ENCODE results near the gene ME3. TPM values are rescaled to one million over a fixed set of nuclear protein-coding genes. Genes with fewer than 3 reads are reported as not detected.
A peak's percentile ranks its signal among the peaks of the same experiment; 100 is the strongest.

ME3 gene
- total and polyA plus RNA-seq, 2 donors (not counting 1 experiment from before 2014, with no cell fraction given): 8.8 to 50.7 TPM

DNA sequence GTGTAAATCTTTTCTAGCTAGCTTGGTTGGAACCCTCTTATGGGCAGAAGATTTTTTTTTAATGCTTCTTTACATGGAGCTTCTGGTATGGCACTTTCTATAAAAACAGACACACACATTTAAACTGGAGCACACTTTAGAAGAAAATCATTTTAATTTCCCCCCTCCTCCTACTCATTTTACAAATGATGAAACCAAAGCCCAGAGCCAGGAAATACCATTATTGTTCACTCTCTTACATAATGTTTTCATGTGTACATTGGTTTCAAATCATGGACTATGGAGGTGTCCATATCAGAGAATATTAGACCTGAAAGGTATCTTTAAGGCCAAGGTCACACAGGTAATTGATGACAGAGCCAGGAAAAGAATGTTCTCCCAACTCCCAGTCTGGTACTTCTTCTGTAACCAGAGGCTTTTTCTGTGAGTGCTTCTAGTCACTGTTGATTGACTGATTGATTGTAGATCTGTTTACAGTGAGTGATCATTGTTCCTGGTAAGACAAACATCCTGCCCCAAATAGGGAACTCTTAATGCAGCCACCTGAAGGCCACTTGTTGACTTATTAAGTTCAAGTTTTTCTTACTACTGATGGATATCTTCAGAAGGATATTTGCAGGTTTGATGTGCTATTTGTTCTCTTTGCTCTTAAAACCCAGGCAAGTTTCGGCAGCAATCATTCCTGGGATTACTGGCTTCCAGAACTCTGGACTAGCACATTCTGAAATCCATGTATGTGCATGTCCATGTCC lies 26.8 kb upstream of the ME3 start:
- Histone ChIP-seq H3K27me3 (ENCODE audit: control insufficient read depth, insufficient read depth, low read length) (no peaks in the 10 kb centered on the region), H3K36me3 (ENCODE audit: control insufficient read depth, insufficient read depth, low read length) (no peaks in the 10 kb centered on the region), H3K9ac (ENCODE audit: insufficient read depth, low read length) (no peak overlapping the region), H2AFZ (ENCODE audit: low read length) (no peak overlapping the region), H3K9me3 (ENCODE audit: control insufficient read depth, insufficient read depth, low read depth, low read length) (no peaks in the 10 kb centered on the region), H3K79me2 (ENCODE audit: control insufficient read depth, insufficient read depth, low read length) (no peaks in the 10 kb centered on the region), H3K4me3 (replicated peaks in 1 of 4; ENCODE audit: control extremely low read depth in 1 of 4, insufficient read depth in 1 of 4, low read depth in 3 of 4, low read length in 4 of 4) (no peak overlapping the region), H3K4me2 (ENCODE audit: extremely low read depth, insufficient read depth, low read length) (no peak overlapping the region), H3K27ac (ENCODE audit: insufficient read depth, low read length) (no peak overlapping the region), H4K20me1 (ENCODE audit: control insufficient read depth, extremely low read depth, insufficient read depth, low read length) (no peaks in the 10 kb centered on the region), H3K4me1 (ENCODE audit: control insufficient read depth, extremely low read depth, insufficient read depth, low read length) (peaks cover 14% of the 10 kb centered on the region)
- peak; percentile 23 to 45 for DNase-seq (ENCODE audit: low read depth in 2 of 2)
- TF ChIP-seq, protein P1, sequence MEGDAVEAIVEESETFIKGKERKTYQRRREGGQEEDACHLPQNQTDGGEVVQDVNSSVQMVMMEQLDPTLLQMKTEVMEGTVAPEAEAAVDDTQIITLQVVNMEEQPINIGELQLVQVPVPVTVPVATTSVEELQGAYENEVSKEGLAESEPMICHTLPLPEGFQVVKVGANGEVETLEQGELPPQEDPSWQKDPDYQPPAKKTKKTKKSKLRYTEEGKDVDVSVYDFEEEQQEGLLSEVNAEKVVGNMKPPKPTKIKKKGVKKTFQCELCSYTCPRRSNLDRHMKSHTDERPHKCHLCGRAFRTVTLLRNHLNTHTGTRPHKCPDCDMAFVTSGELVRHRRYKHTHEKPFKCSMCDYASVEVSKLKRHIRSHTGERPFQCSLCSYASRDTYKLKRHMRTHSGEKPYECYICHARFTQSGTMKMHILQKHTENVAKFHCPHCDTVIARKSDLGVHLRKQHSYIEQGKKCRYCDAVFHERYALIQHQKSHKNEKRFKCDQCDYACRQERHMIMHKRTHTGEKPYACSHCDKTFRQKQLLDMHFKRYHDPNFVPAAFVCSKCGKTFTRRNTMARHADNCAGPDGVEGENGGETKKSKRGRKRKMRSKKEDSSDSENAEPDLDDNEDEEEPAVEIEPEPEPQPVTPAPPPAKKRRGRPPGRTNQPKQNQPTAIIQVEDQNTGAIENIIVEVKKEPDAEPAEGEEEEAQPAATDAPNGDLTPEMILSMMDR (conservative IDR thresholded peaks at IDR 0.05 in 1 of 2, IDR thresholded peaks at IDR 0.05 in 1 of 2; ENCODE audit: low read depth in 1 of 2, low read length in 2 of 2): no peak
- no peak for TF ChIP-seq EZH2 (IDR thresholded peaks at IDR 0.05; ENCODE audit: low read length, missing control alignments)

DNA sequence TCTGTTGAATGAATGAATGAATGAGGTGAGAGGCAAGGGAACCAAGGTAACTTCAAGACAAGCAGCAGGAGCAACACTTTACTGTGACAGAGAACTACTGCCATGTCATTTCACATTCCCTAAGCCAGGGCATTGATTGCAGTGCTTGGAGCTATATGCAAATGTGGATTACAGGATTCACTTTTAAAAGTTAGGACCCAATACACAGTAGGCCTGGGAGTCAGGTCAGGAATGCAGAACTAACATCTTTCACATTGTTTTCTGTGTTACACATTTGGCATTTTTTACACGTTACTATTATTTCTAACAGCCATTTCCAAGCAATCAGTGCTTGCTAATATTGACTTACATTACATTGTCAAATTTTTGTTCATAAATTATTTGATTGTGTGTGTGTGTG lies 26.2 kb upstream of the ME3 start:
- no peak overlapping the region for H3K4me2 ChIP-seq (ENCODE audit: extremely low read depth, insufficient read depth, low read length)
- no peak overlapping the region for H3K4me3 ChIP-seq (replicated peaks in 1 of 4; ENCODE audit: control extremely low read depth in 1 of 4, insufficient read depth in 1 of 4, low read depth in 3 of 4, low read length in 4 of 4)

DNA sequence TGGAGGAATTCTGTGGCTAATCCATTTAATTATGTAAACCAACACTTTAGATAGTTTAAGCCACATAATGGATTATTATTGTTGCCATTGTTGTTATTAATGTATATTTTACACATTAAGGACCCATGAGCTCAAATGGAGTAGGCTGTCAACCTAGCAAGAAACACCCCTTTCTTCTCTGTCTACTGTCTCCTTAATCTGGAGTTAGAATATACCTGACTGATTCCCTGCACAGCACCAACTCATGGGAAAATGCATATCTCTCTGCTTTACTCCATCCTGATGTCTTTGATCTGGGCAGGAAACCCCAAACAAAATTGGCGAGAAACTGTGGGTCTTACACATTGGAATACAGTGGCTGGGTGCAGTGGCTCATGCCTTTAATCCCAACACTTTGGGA lies 24.0 kb upstream of the ME3 start:
- Histone ChIP-seq H3K4me1 (ENCODE audit: control insufficient read depth, extremely low read depth, insufficient read depth, low read length) (peaks cover 19% of the 10 kb centered on the region), H3K9ac (ENCODE audit: insufficient read depth, low read length) (no peak overlapping the region), H3K79me2 (ENCODE audit: control insufficient read depth, insufficient read depth, low read length) (no peaks in the 10 kb centered on the region), H3K27ac (ENCODE audit: insufficient read depth, low read length) (peak overlapping the region; percentile 34), H3K9me3 (ENCODE audit: control insufficient read depth, insufficient read depth, low read depth, low read length) (no peaks in the 10 kb centered on the region), H4K20me1 (ENCODE audit: control insufficient read depth, extremely low read depth, insufficient read depth, low read length) (no peaks in the 10 kb centered on the region), H3K36me3 (ENCODE audit: control insufficient read depth, insufficient read depth, low read length) (no peaks in the 10 kb centered on the region), H3K4me3 (replicated peaks in 1 of 4; ENCODE audit: control extremely low read depth in 1 of 4, insufficient read depth in 1 of 4, low read depth in 3 of 4, low read length in 4 of 4) (no peak overlapping the region), H3K4me2 (ENCODE audit: extremely low read depth, insufficient read depth, low read length) (peak overlapping the region; percentile 0), H3K27me3 (ENCODE audit: control insufficient read depth, insufficient read depth, low read length) (no peaks in the 10 kb centered on the region), H2AFZ (ENCODE audit: low read length) (no peak overlapping the region)
- DNase-seq (ENCODE audit: low read depth in 2 of 2): peak in 1 of 2 donors; percentile 56
- no peak for TF ChIP-seq EZH2 (IDR thresholded peaks at IDR 0.05; ENCODE audit: low read length, missing control alignments)
- TF ChIP-seq, protein P1 (conservative IDR thresholded peaks at IDR 0.05 in 1 of 2, IDR thresholded peaks at IDR 0.05 in 1 of 2; ENCODE audit: low read depth in 1 of 2, low read length in 2 of 2): no peak

More for the DNA sequence above, 26.2 kb upstream of the ME3 start:
- Histone ChIP-seq H3K27me3 (ENCODE audit: control insufficient read depth, insufficient read depth, low read length) (no peaks in the 10 kb centered on the region), H2AFZ (ENCODE audit: low read length) (no peak overlapping the region), H3K79me2 (ENCODE audit: control insufficient read depth, insufficient read depth, low read length) (no peaks in the 10 kb centered on the region), H3K9me3 (ENCODE audit: control insufficient read depth, insufficient read depth, low read depth, low read length) (no peaks in the 10 kb centered on the region), H4K20me1 (ENCODE audit: control insufficient read depth, extremely low read depth, insufficient read depth, low read length) (no peaks in the 10 kb centered on the region), H3K4me1 (ENCODE audit: control insufficient read depth, extremely low read depth, insufficient read depth, low read length) (peaks cover 14% of the 10 kb centered on the region), H3K9ac (ENCODE audit: insufficient read depth, low read length) (no peak overlapping the region), H3K36me3 (ENCODE audit: control insufficient read depth, insufficient read depth, low read length) (no peaks in the 10 kb centered on the region), H3K27ac (ENCODE audit: insufficient read depth, low read length) (no peak overlapping the region)
- TF ChIP-seq, protein P1 (conservative IDR thresholded peaks at IDR 0.05 in 1 of 2, IDR thresholded peaks at IDR 0.05 in 1 of 2; ENCODE audit: low read depth in 1 of 2, low read length in 2 of 2): no peak
- TF ChIP-seq EZH2 (IDR thresholded peaks at IDR 0.05; ENCODE audit: low read length, missing control alignments): no peak
- peak in 1 of 2 donors; percentile 75 for DNase-seq (ENCODE audit: low read depth in 2 of 2)

Measured in fibroblast of lung (primary cell).